ENCODE results near the gene EFS.

Gene EFS

GRCh38 chr14:23359167-23359626 lies 5.8 kb downstream of the EFS start:
- Mint-ChIP-seq H3K4me1 (peaks cover 4% of the 10 kb centered on the region), H3K4me3 (no peak overlapping the region), H3K36me3 (no peaks in the 10 kb centered on the region), H3K9me3 (no peaks in the 10 kb centered on the region), H3K27ac (no peak overlapping the region)
- ATAC-seq, result no peak
- DNase-seq (ENCODE audit: low spot score in 2 of 2), result no peak

GRCh38 chr14:23358553-23359166 lies 6.3 kb downstream of the EFS start:
- Mint-ChIP-seq H3K36me3 (no peaks in the 10 kb centered on the region), H3K27ac (no peak overlapping the region), H3K4me1 (peaks cover 4% of the 10 kb centered on the region), H3K9me3 (no peaks in the 10 kb centered on the region), H3K4me3 (no peak overlapping the region)
- ATAC-seq (no peak), DNase-seq (ENCODE audit: low spot score in 2 of 2) (no peak)

GRCh38 chr14:23358042-23358441 lies 6.9 kb downstream of the EFS start:
- Mint-ChIP-seq H3K4me1 (peaks cover 7% of the 10 kb centered on the region), H3K4me3 (no peak overlapping the region), H3K9me3 (no peaks in the 10 kb centered on the region), H3K36me3 (no peaks in the 10 kb centered on the region), H3K27ac (no peak overlapping the region)
- ATAC-seq, result no peak
- DNase-seq (ENCODE audit: low spot score in 2 of 2), result no peak

- no peaks in the 10 kb centered on the region for H3K9me3 Mint-ChIP-seq
- ATAC-seq, result no peak
- no peaks in the 10 kb centered on the region for H3K36me3 Mint-ChIP-seq
- DNase-seq (ENCODE audit: low spot score in 2 of 2), result no peak
- H3K27ac Mint-ChIP-seq, result no peak overlapping the region
- no peak overlapping the region for H3K4me3 Mint-ChIP-seq
- peaks cover 11% of the 10 kb centered on the region for H3K4me1 Mint-ChIP-seq
Measured at GRCh38 chr14:23357261-23357660, 7.7 kb downstream of the EFS start.

GRCh38 chr14:23356662-23357061 lies 8.3 kb downstream of the EFS start:
- H3K4me3 Mint-ChIP-seq, result no peak overlapping the region
- ATAC-seq, result no peak

GRCh38 chr14:23355871-23356435 lies 9.0 kb downstream of the EFS start:
- Mint-ChIP-seq H3K27ac (no peak overlapping the region), H3K4me1 (peaks cover 12% of the 10 kb centered on the region)
- no peak for ATAC-seq

More at GRCh38 chr14:23356662-23357061, 8.3 kb downstream of the EFS start:
- Mint-ChIP-seq H3K27ac (no peak overlapping the region), H3K4me1 (peaks cover 11% of the 10 kb centered on the region), H3K9me3 (no peaks in the 10 kb centered on the region), H3K36me3 (no peaks in the 10 kb centered on the region)
- no peak for DNase-seq (ENCODE audit: low spot score in 2 of 2)

GRCh38 chr14:23354990-23355389 lies 10.0 kb downstream of the EFS start:
- no peaks in the 10 kb centered on the region for H3K36me3 Mint-ChIP-seq
- DNase-seq (ENCODE audit: low spot score in 2 of 2) (no peak), ATAC-seq (no peak)
- H3K27ac Mint-ChIP-seq, result no peak overlapping the region
- H3K4me1 Mint-ChIP-seq, result peaks cover 18% of the 10 kb centered on the region
- H3K9me3 Mint-ChIP-seq, result no peaks in the 10 kb centered on the region
- no peak overlapping the region for H3K4me3 Mint-ChIP-seq

More at GRCh38 chr14:23355871-23356435, 9.0 kb downstream of the EFS start:
- Mint-ChIP-seq H3K4me3 (no peak overlapping the region), H3K36me3 (no peaks in the 10 kb centered on the region), H3K9me3 (no peaks in the 10 kb centered on the region)
- DNase-seq (ENCODE audit: low spot score in 2 of 2), result no peak

- ATAC-seq (no peak), DNase-seq (ENCODE audit: low spot score in 2 of 2) (no peak)
- peaks cover 18% of the 10 kb centered on the region for H3K4me1 Mint-ChIP-seq
- H3K36me3 Mint-ChIP-seq, result no peaks in the 10 kb centered on the region
- H3K4me3 Mint-ChIP-seq, result peak overlapping the region; percentile 58
- no peak overlapping the region for H3K27ac Mint-ChIP-seq
- no peaks in the 10 kb centered on the region for H3K9me3 Mint-ChIP-seq
Measured at GRCh38 chr14:23353433-23353780, 11.6 kb downstream of the EFS start.

GRCh38 chr14:23352506-23353432 lies 12.2 kb downstream of the EFS start, which contains the start of gene SLC22A17:
Gene SLC22A17 (minus strand): TSS chr14:23352887.
- Mint-ChIP-seq H3K4me3 (peak within 1 kb of the TSS; percentile 58), H3K9me3 (no peaks in the 10 kb centered on the region), H3K27ac (no peak within 1 kb of the TSS), H3K4me1 (peaks cover 18% of the 10 kb centered on the region), H3K36me3 (no peaks in the 10 kb centered on the region)
- peak in 1 of 2 donors; percentile 18 for DNase-seq (ENCODE audit: low spot score in 2 of 2)
- peak; percentile 81 for ATAC-seq

- Mint-ChIP-seq H3K4me3 (peak overlapping the region; percentile 58), H3K4me1 (peaks cover 18% of the 10 kb centered on the region)
- peak; percentile 3 for ATAC-seq
Measured at GRCh38 chr14:23351681-23352505, 13.1 kb downstream of the EFS start.

GRCh38 chr14:23349156-23349845 lies 15.7 kb downstream of the EFS start:
- no peaks in the 10 kb centered on the region for H3K9me3 Mint-ChIP-seq
- no peak for DNase-seq (ENCODE audit: low spot score in 2 of 2)
- peaks cover 18% of the 10 kb centered on the region for H3K4me1 Mint-ChIP-seq
- H3K27ac Mint-ChIP-seq, result no peak overlapping the region
- no peak for ATAC-seq
- no peak overlapping the region for H3K4me3 Mint-ChIP-seq
- no peaks in the 10 kb centered on the region for H3K36me3 Mint-ChIP-seq

More at GRCh38 chr14:23351681-23352505, 13.1 kb downstream of the EFS start:
- Mint-ChIP-seq H3K9me3 (no peaks in the 10 kb centered on the region), H3K27ac (no peak overlapping the region), H3K36me3 (no peaks in the 10 kb centered on the region)
- DNase-seq (ENCODE audit: low spot score in 2 of 2), result no peak

- Mint-ChIP-seq H3K4me1 (peaks cover 17% of the 10 kb centered on the region), H3K9me3 (no peaks in the 10 kb centered on the region), H3K36me3 (no peaks in the 10 kb centered on the region), H3K4me3 (no peak overlapping the region), H3K27ac (no peak overlapping the region)
- ATAC-seq (no peak), DNase-seq (ENCODE audit: low spot score in 2 of 2) (no peak)
Measured at GRCh38 chr14:23348297-23348655, 16.7 kb downstream of the EFS start.

GRCh38 chr14:23347406-23348296 lies 17.3 kb downstream of the EFS start:
- H3K9me3 Mint-ChIP-seq, result no peaks in the 10 kb centered on the region
- H3K4me1 Mint-ChIP-seq, result peaks cover 11% of the 10 kb centered on the region
- no peaks in the 10 kb centered on the region for H3K36me3 Mint-ChIP-seq
- no peak for ATAC-seq
- no peak for DNase-seq (ENCODE audit: low spot score in 2 of 2)
- H3K4me3 Mint-ChIP-seq, result no peak overlapping the region
- no peak overlapping the region for H3K27ac Mint-ChIP-seq

All from stimulated activated effector memory CD8-positive, alpha-beta T cell treated with anti-CD3 and anti-CD28 coated beads, Interleukin-12 subunit alpha, Interleukin-12 subunit beta, amount 100 ng/mL, for 72 hours (primary cell).